GM12891 (cell line): ENCODE results near the gene CD24.

Experiments used
- PAX5 ChIP-seq: IDR thresholded peaks from 2 replicates; pipeline ENCODE4 v1.6.1; 2011; ENCODE audit warnings: low read length, moderate library complexity, mild to moderate bottlenecking; ENCODE audit not compliant: insufficient read depth, severe bottlenecking
- POLR2A ChIP-seq: IDR thresholded peaks from 2 replicates; pipeline ENCODE4 v1.6.1; 2011; ENCODE audit warnings: low read depth, low read length, control low read depth
- POLR2AphosphoS5 ChIP-seq: IDR thresholded peaks from 2 replicates; pipeline ENCODE4 v1.6.1; 2011; ENCODE audit warnings: low read depth, low read length, control low read depth
- SPI1 ChIP-seq: IDR thresholded peaks from 2 replicates; pipeline ENCODE4 v1.6.1; 2011; ENCODE audit warnings: low read depth, low read length, control low read depth
- TAF1 ChIP-seq: IDR thresholded peaks from 2 replicates; pipeline ENCODE4 v1.6.1; 2011; ENCODE audit warnings: low read depth, low read length, control low read depth

DNA sequence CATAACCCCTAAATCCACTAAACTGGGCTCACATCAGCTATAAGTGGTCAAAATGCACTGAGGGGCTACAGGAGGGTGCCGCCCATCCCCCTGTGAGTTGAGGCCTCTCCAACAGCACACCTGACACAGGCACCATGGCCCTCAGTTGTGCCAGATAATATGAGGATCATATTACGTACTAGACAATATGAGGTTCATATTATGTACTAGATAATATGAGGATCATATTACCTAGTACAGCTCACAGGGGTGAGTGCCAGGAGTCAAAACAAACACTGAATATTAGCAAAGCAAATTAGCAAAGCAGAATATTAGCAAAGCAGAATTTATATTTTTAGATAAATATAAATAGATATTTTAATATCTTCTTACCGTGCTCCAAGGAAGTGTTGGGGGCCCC, 35.3 kb downstream of the CD24 start:
- no peak for TF ChIP-seq POLR2A
- TF ChIP-seq TAF1, result no peak
- TF ChIP-seq POLR2AphosphoS5, result no peak
- TF ChIP-seq PAX5, result no peak
- no peak for TF ChIP-seq SPI1
